OCI-LY1 (cell line): ENCODE measurements around the gene MARCHF10.

Experiments
- CTCF ChIP-seq: fragments of 200-600 bp; sonication (generic), shearing (Covaris generic); IDR thresholded peaks from 2 replicates; pipeline ENCODE4 v1.5.1; 2017; ENCODE audit warnings: mild to moderate bottlenecking, antibody characterized with exemption, low read length, moderate library complexity, mixed read lengths
- EZH2 ChIP-seq: fragments of 200-600 bp; sonication (generic), shearing (Covaris generic); IDR thresholded peaks from 2 replicates; pipeline ENCODE4 v1.8.0; 2017; ENCODE audit warnings: borderline replicate concordance, mixed run types, mild to moderate bottlenecking, antibody characterized with exemption, low read length, moderate library complexity, mixed read lengths

- no peak for TF ChIP-seq CTCF
- no peak for TF ChIP-seq EZH2
Observed at GRCh38 chr17:62664336-62665120, 143.6 kb downstream of the MARCHF10 start.
